K562 (cell line): ENCODE measurements around the gene PCSK2. TPM values are rescaled to one million over a fixed set of nuclear protein-coding genes. Genes with fewer than 3 reads are reported as not detected.

Source experiments
- ATAC-seq: fragments of 200-7000 bp; cut with Tn5 transposase; 3 replicates; pipeline ENCODE4 v1.9.1; 2020; ENCODE audit warnings: moderate library complexity
- Bru-seq: library from RNA; stranded (reverse); fragments of 400-500 nt; gene quantifications from one replicate; lab custom pipeline; 2021; lab: Mats Ljungman, UMichigan
- BruChase-seq, 2 experiments: library from RNA; stranded (reverse); fragments of 400-500 nt; gene quantifications; one replicate each; lab custom pipeline; 2021; lab: Mats Ljungman, UMichigan
- BruUV-seq: library from RNA; stranded (reverse); fragments of 400-500 nt; replicated peaks from 2 replicates; lab custom pipeline; 2021; lab: Mats Ljungman, UMichigan
- CTCF ChIA-PET: fragments of 300-600 bp; formaldehyde crosslinking; extraction: SDS; loops from one replicate; lab custom pipeline; 2021; ENCODE audit warnings: low intra/inter-chr PET ratio; lab: Yijun Ruan, JAX
- POLR2A ChIA-PET: fragments of 300-600, 350-650 bp; sonication (Branson Sonifier 250); formaldehyde crosslinking; extraction: SDS; loops from one replicate; lab custom pipeline; 2021; ENCODE audit warnings: antibody characterized with exemption, inconsistent platforms; lab: Yijun Ruan, JAX
- DNase-seq, 4 experiments: peaks; one replicate each; pipeline versions ENCODE4 v3.0.0 to v3.0.0-alpha.2; 2011 to 2018; ENCODE audit warnings: low spot score in 3 of 4, mixed read lengths in 3 of 4; ENCODE audit errors: extremely low read depth in 1 of 4
- FAIRE-seq: peaks from 2 replicates; lab custom pipeline; 2011; peaks lifted over from hg19 to GRCh38; lab: Jason Lieb, UNC
- H2AFZ ChIP-seq: 2 replicates; pipeline ENCODE4 v1.6.0; 2011; ENCODE audit warnings: low read depth, low read length, control low read depth, inconsistent platforms
- H3K27ac ChIP-seq: fragments of 200-600 bp; 3 replicates; pipeline ENCODE4 v1.8.0; 2011; ENCODE audit warnings: low read depth, mild to moderate bottlenecking, control low read depth, inconsistent platforms, low read length, moderate library complexity, mixed read lengths; ENCODE audit errors: extremely low read depth
- H3K27me3 ChIP-seq, 2 experiments: fragments of 300-600 bp in 1 of 2; 2 replicates in 1 of 2; 3 replicates in 1 of 2; pipeline versions ENCODE4 v1.6.0 to v1.8.0; 2011; ENCODE audit warnings: inconsistent platforms in 2 of 2, low read length in 2 of 2, mild to moderate bottlenecking in 1 of 2, mixed read lengths in 1 of 2, moderate library complexity in 1 of 2; ENCODE audit not compliant: control insufficient read depth in 2 of 2, insufficient read depth in 2 of 2
- H3K36me3 ChIP-seq: fragments of 300-600 bp; 3 replicates; pipeline ENCODE4 v1.8.0; 2011; ENCODE audit warnings: mild to moderate bottlenecking, low read length, inconsistent platforms; ENCODE audit not compliant: control insufficient read depth, insufficient read depth
- H3K4me1 ChIP-seq, 2 experiments: fragments of 200-600 bp in 1 of 2; replicated peaks in 1 of 2; 2 replicates in 1 of 2; 3 replicates in 1 of 2; pipeline versions ENCODE4 v1.5.1 to v1.8.0; 2011; ENCODE audit warnings: inconsistent platforms in 2 of 2, low read length in 2 of 2, mild to moderate bottlenecking in 1 of 2, mixed read lengths in 1 of 2, moderate library complexity in 1 of 2; ENCODE audit not compliant: control insufficient read depth in 2 of 2, insufficient read depth in 2 of 2
- H3K4me2 ChIP-seq: 2 replicates; pipeline ENCODE4 v1.6.1; 2011; ENCODE audit warnings: low read length, control low read depth, inconsistent platforms, mixed read lengths; ENCODE audit not compliant: insufficient read depth
- H3K4me3 ChIP-seq: fragments of 200-600 bp; sonication (generic), shearing (Covaris generic); 2 replicates; pipeline ENCODE4 v1.5.1; 2016; ENCODE audit warnings: control low read depth, inconsistent platforms
- H3K79me2 ChIP-seq: fragments of 200-600 bp; 3 replicates; pipeline ENCODE4 v1.8.0; 2011; ENCODE audit warnings: low read length, inconsistent platforms; ENCODE audit not compliant: control insufficient read depth, insufficient read depth
- H3K9ac ChIP-seq, 2 experiments: 2 replicates each; pipeline versions ENCODE4 v1.6.0 to v1.6.1; 2011; ENCODE audit warnings: low read depth in 2 of 2, low read length in 2 of 2, control low read depth in 1 of 2, inconsistent platforms in 1 of 2, mild to moderate bottlenecking in 1 of 2, mixed read lengths in 1 of 2; ENCODE audit not compliant: insufficient read depth in 1 of 2
- H3K9me1 ChIP-seq: one replicate; pipeline ENCODE4 v1.6.0; 2011; ENCODE audit warnings: inconsistent platforms, mild to moderate bottlenecking, low read length, moderate library complexity; ENCODE audit not compliant: control insufficient read depth, insufficient read depth
- H3K9me3 ChIP-seq: replicated peaks from 2 replicates; pipeline ENCODE4 v1.5.1; 2011; ENCODE audit warnings: low read depth, low read length, inconsistent platforms; ENCODE audit not compliant: control insufficient read depth, insufficient read depth
- H4K20me1 ChIP-seq: replicated peaks from 2 replicates; pipeline ENCODE4 v1.6.1; 2011; ENCODE audit warnings: low read length, inconsistent platforms, mixed read lengths; ENCODE audit not compliant: control insufficient read depth, insufficient read depth
- WGBS: fragments of 100-300 bp; shearing (Covaris generic); methylation state at CpG from one replicate; pipeline ENCODE4 v1.1.6; 2016; ENCODE audit warnings: low coverage, mixed read lengths; ENCODE audit not compliant: insufficient coverage; ENCODE audit errors: missing lambda C conversion rate; 5-methylcytosine and 5-hydroxymethylcytosine counted together
- in situ Hi-C: fragments of 300-500 bp; cut with MboI; formaldehyde crosslinking; loops from 4 replicates; pipeline ENCODE4 v1.15.0; 2018; ENCODE audit warnings: inconsistent platforms, mixed read lengths
- intact Hi-C: fragments of 100-400 bp; cut with micrococcal nuclease; formaldehyde crosslinking; loops from 2 replicates; pipeline ENCODE4 v1.14.2; 2022
- long read RNA-seq, 3 experiments: library from polyadenylated mRNA in 2 of 3; library from RNA in 1 of 3; unstranded in 2 of 3; stranded (forward) in 1 of 3; transcript quantifications; one replicate each; pipeline ENCODE4 v2.0.0, GENCODE V29; 2019 to 2022
- polyA minus RNA-seq, 3 experiments: library from RNA; depleted of rRNA, polyadenylated mRNA; stranded (reverse); fragments of >200 nt; gene quantifications; 2 replicates each; pipeline ENCODE4 v1.2.3, GENCODE V29; 2011
- polyA plus RNA-seq, 8 experiments: library from polyadenylated mRNA; depleted of rRNA in 4 of 8; stranded (reverse) in 5 of 8; unstranded in 3 of 8; fragments of >200 nt; fragmentation: Nextera tagmentation in 2 of 8; fragmentation: Illumina TruSeq in 1 of 8; extraction: Ambion mirVana in 2 of 8; extraction: Trizol in 1 of 8; gene quantifications; 2 replicates each; pipeline versions ENCODE4 v1.2.1 to v1.2.3, GENCODE V29; 2011 to 2014; ENCODE audit warnings: inconsistent platforms in 1 of 8, missing spikeins in 1 of 8
- total RNA-seq, 7 experiments: library from RNA; depleted of rRNA in 6 of 7; stranded (reverse); fragments of >200 nt in 6 of 7; fragmentation: Illumina TruSeq in 2 of 7; extraction: Trizol in 2 of 7; gene quantifications; 2 replicates each; pipeline versions ENCODE4 v1.2.1 to v1.2.3, GENCODE V29; 2011 to 2021; ENCODE audit warnings: low replicate concordance in 1 of 7
- TF ChIP-seq, protein P1 (sequence below), 2 experiments: fragments of 450-650 bp in 1 of 2; sonication (generic) in 1 of 2; formaldehyde crosslinking in 1 of 2; IDR thresholded peaks; 2 replicates each; pipeline versions ENCODE4 v1.7.1 to v1.9.0; 2016 to 2022; ENCODE audit warnings: inconsistent platforms in 1 of 2, mild to moderate bottlenecking in 1 of 2, missing genetic modification reagents in 1 of 2

The PCSK2 gene, protein sequence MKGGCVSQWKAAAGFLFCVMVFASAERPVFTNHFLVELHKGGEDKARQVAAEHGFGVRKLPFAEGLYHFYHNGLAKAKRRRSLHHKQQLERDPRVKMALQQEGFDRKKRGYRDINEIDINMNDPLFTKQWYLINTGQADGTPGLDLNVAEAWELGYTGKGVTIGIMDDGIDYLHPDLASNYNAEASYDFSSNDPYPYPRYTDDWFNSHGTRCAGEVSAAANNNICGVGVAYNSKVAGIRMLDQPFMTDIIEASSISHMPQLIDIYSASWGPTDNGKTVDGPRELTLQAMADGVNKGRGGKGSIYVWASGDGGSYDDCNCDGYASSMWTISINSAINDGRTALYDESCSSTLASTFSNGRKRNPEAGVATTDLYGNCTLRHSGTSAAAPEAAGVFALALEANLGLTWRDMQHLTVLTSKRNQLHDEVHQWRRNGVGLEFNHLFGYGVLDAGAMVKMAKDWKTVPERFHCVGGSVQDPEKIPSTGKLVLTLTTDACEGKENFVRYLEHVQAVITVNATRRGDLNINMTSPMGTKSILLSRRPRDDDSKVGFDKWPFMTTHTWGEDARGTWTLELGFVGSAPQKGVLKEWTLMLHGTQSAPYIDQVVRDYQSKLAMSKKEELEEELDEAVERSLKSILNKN
- total RNA-seq (2011; cell fraction: chromatin; rRNA removed; ENCODE audit: low replicate concordance), result not detected in 2 replicates
- total RNA-seq (2011; cell fraction: nucleolus; rRNA removed), result not detected in 2 replicates
- total RNA-seq (2011; cell fraction: nucleoplasm; rRNA removed), result not detected in 2 replicates
- total RNA-seq (2014; rRNA removed) (0.05 TPM in 1 of 2 replicates, not detected in the other), total RNA-seq (2014; rRNA removed; fragmentation: Illumina TruSeq; extraction: Trizol) (not detected in 2 replicates), total RNA-seq (2015; rRNA removed; fragmentation: Illumina TruSeq; extraction: Trizol) (not detected in 2 replicates), total RNA-seq (2021) (0.07 TPM in 1 of 2 replicates, not detected in the other), polyA plus RNA-seq (2011; rRNA removed) (not detected in 2 replicates), polyA plus RNA-seq (2014; fragmentation: Illumina TruSeq; extraction: Trizol) (not detected in 2 replicates), polyA plus RNA-seq (2014; fragmentation: Nextera tagmentation; extraction: Ambion mirVana) (not detected), polyA plus RNA-seq (2014; rRNA removed) (0.04 TPM in 1 of 2 replicates, not detected in the other), polyA minus RNA-seq (2011; rRNA and poly(A)+ RNA removed) (not detected in 2 replicates), Bru-seq, nascent RNA (percentile 4 among the genes with signal in this experiment), BruChase-seq, experiment 1, labeled RNA remaining after a 2-hour chase (percentile 3 among the genes with signal in this experiment), BruChase-seq, experiment 2, labeled RNA remaining after a 6-hour chase (percentile 1 among the genes with signal in this experiment)
- not detected in 2 replicates for polyA plus RNA-seq (2011; cell fraction: cytosol; rRNA removed)
- polyA plus RNA-seq (2011; cell fraction: nucleus; rRNA removed), result not detected in 2 replicates
- 0.04 TPM in 1 of 2 replicates, not detected in the other for polyA plus RNA-seq (2012)
- not detected in 2 replicates for polyA minus RNA-seq (2011; cell fraction: cytosol; rRNA and poly(A)+ RNA removed)
- polyA minus RNA-seq (2011; cell fraction: nucleus; rRNA and poly(A)+ RNA removed), result not detected in 2 replicates
- long read RNA-seq, experiment 1, partial matches to known transcripts, result 0 of 1 reads
- long read RNA-seq, experiment 1, other reads (novel, unspliced or antisense), result 1 of 1 reads
- long read RNA-seq, experiment 2, result 0 reads
- long read RNA-seq, experiment 3, result 0 reads

DNA sequence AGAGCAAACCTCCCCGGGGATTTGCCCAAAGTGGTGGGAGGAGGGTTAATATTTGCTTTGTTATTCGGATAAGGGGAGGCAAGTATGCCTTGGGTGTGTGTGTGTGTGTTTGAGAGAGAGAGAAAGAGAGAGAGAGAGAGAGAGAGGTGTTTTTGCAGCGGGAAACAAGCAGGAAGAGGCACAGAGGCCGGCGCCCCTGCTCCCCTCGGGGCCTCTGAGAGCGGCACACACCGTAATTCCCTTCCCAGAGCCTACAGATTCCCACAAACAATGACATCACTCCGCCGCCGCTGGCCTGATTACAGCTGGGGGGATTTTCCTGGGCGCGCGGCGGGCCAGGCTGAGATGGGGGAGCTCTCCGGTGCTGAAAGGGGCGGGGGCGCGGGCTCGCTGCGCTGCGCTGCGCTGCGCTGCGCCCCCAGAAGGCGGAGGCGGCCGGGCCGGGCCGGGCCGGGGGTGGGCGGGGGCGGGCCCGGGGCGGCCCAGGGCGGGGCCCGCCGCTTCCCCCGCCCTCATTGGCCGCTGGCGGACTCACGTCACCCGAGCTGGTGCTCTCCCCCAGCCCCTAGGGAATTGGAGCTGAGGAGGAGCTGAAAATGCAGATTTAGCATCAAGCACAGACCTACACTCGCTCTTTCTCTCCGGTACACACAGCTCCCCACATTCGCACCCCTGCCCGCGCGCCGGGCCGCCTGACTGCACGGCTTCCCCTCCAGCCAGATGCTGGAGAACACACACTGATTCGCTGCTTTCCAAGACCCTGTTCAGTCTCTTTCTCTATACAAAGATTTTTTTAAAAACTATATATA, at the start of gene PCSK2:
TSS of gene PCSK2 (plus strand) at position 631 of the 809 bp plus-strand sequence. CDS start 266 bp downstream, outside the sequence.
- in situ Hi-C loops, result no loop called here
- no peak for FAIRE-seq
- CTCF ChIA-PET, result no interaction called here
- TF ChIP-seq, protein P1, sequence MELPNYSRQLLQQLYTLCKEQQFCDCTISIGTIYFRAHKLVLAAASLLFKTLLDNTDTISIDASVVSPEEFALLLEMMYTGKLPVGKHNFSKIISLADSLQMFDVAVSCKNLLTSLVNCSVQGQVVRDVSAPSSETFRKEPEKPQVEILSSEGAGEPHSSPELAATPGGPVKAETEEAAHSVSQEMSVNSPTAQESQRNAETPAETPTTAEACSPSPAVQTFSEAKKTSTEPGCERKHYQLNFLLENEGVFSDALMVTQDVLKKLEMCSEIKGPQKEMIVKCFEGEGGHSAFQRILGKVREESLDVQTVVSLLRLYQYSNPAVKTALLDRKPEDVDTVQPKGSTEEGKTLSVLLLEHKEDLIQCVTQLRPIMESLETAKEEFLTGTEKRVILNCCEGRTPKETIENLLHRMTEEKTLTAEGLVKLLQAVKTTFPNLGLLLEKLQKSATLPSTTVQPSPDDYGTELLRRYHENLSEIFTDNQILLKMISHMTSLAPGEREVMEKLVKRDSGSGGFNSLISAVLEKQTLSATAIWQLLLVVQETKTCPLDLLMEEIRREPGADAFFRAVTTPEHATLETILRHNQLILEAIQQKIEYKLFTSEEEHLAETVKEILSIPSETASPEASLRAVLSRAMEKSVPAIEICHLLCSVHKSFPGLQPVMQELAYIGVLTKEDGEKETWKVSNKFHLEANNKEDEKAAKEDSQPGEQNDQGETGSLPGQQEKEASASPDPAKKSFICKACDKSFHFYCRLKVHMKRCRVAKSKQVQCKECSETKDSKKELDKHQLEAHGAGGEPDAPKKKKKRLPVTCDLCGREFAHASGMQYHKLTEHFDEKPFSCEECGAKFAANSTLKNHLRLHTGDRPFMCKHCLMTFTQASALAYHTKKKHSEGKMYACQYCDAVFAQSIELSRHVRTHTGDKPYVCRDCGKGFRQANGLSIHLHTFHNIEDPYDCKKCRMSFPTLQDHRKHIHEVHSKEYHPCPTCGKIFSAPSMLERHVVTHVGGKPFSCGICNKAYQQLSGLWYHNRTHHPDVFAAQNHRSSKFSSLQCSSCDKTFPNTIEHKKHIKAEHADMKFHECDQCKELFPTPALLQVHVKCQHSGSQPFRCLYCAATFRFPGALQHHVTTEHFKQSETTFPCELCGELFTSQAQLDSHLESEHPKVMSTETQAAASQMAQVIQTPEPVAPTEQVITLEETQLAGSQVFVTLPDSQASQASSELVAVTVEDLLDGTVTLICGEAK (IDR thresholded peaks at IDR 0.05), result no peak
- TF ChIP-seq, protein P1 (CRISPR knock-in tag; IDR thresholded peaks at IDR 0.05), result no peak

More for the DNA sequence above, at the start of gene PCSK2:
- Histone ChIP-seq H3K79me2 (no peaks in the 10 kb centered on the region), H3K9me3 (no peaks in the 10 kb centered on the region), H3K9ac (no peak within 1 kb of the TSS), H3K4me3 (no peak within 1 kb of the TSS), H3K36me3 (no peaks in the 10 kb centered on the region), H3K27me3 (peaks cover 0 to 11% of the 10 kb centered on the region in 2 experiments; a peak in 2 of 5 replicates), H4K20me1 (no peaks in the 10 kb centered on the region), H3K4me1 (peaks cover 0 to 5% of the 10 kb centered on the region in 2 experiments; a peak in 2 of 5 replicates), H2AFZ (no peak within 1 kb of the TSS), H3K27ac (no peak within 1 kb of the TSS), H3K4me2 (no peak within 1 kb of the TSS), H3K9me1 (no peaks in the 10 kb centered on the region)
- POLR2A ChIA-PET, result no interaction called here
- WGBS, result 1% methylated on average over 15 of the region's 53 CpGs
- DNase-seq (peak; percentile 27 to 72 (median 53)), ATAC-seq (peak; percentile 88)
- BruUV-seq, result no TSS peak
- intact Hi-C loops, result loop anchor here (10.0 kb wide), 1 partner anchor 208 kb away; no protein-coding TSS in a partner anchor
